ENCODE measurements around the gene EIF3D. TPM values are rescaled to one million over a fixed set of nuclear protein-coding genes. Genes with fewer than 3 reads are reported as not detected.
A peak's percentile ranks its signal among the peaks of the same experiment; 100 is the strongest.

EIF3D gene
- total RNA-seq, 1 experiment from 2014 or later = 270 TPM

- TF ChIP-seq EZH2 (IDR thresholded peaks at IDR 0.05; ENCODE audit: low read depth) (no peak), CTCF (conservative IDR thresholded peaks at IDR 0.05) (peak; percentile 76)
- ChIA-PET CTCF (interaction anchor here (0.8 to 1.3 kb wide), 3 partner anchors 11 to 263 kb away, joined by 3 to 6 read pairs (median 3); no protein-coding TSS in a partner anchor), POLR2A (ENCODE audit: unreplicated experiment) (interaction anchor here (0.6 to 0.7 kb wide), 2 partner anchors 10 to 501 kb away, joined by 5 read pairs; no protein-coding TSS in a partner anchor)
- H3K36me3 ChIP-seq (ENCODE audit: low read depth) = peaks cover 54% of the 10 kb centered on the region
- H3K27ac ChIP-seq = no peak overlapping the region
- no peaks in the 10 kb centered on the region for H3K27me3 ChIP-seq (ENCODE audit: insufficient read depth, low read depth)
- intact Hi-C loops (cut with micrococcal nuclease; ENCODE audit: unreplicated experiment) = no loop called here
- no peak overlapping the region for H2AFZ ChIP-seq
- H3K79me2 ChIP-seq (ENCODE audit: low read depth) = peaks cover 4% of the 10 kb centered on the region; the same call in 1 of the 2 replicates
- DNase-seq = peak in 1 of 2 experiments; percentile 38
- BruUV-seq (replicated peaks) = TSS peak; percentile 5
- H3K9me3 ChIP-seq (ENCODE audit: insufficient read depth, low read depth) = no peaks in the 10 kb centered on the region
- no peaks in the 10 kb centered on the region for H3K9me2 ChIP-seq (ENCODE audit: insufficient read depth)
- H3K4me1 ChIP-seq (replicated peaks; ENCODE audit: insufficient read depth) = peaks cover 15% of the 10 kb centered on the region
- no peak overlapping the region for H3K4me3 ChIP-seq
- H4K20me1 ChIP-seq (ENCODE audit: insufficient read depth) = peaks cover 33% of the 10 kb centered on the region
- no peak overlapping the region for H3K4me2 ChIP-seq
- H3F3A ChIP-seq (ENCODE audit: insufficient read depth, low read depth) = peaks cover 85% of the 10 kb centered on the region
These were observed 17.7 kb downstream of the EIF3D start for GRCh38 chr22:36510966-36511881.

GRCh38 chr22:36510384-36510783 lies 18.6 kb downstream of the EIF3D start:
- Histone ChIP-seq H4K20me1 (ENCODE audit: insufficient read depth) (peaks cover 33% of the 10 kb centered on the region), H3K4me3 (no peak overlapping the region), H3K4me1 (replicated peaks; ENCODE audit: insufficient read depth) (peaks cover 15% of the 10 kb centered on the region), H3K9me2 (ENCODE audit: insufficient read depth) (no peaks in the 10 kb centered on the region), H3K27ac (no peak overlapping the region), H3K9me3 (ENCODE audit: insufficient read depth, low read depth) (no peaks in the 10 kb centered on the region), H3K79me2 (ENCODE audit: low read depth) (peaks cover 13% of the 10 kb centered on the region; the same call in 1 of the 2 replicates), H3K27me3 (ENCODE audit: insufficient read depth, low read depth) (no peaks in the 10 kb centered on the region), H3K4me2 (no peak overlapping the region), H3K36me3 (ENCODE audit: low read depth) (peaks cover 47% of the 10 kb centered on the region), H2AFZ (no peak overlapping the region), H3F3A (ENCODE audit: insufficient read depth, low read depth) (peaks cover 91% of the 10 kb centered on the region)
- POLR2A ChIA-PET (ENCODE audit: unreplicated experiment) = interaction anchor here (0.6 to 0.7 kb wide), 2 partner anchors 29 to 502 kb away, joined by 5 to 26 read pairs; partner anchors contain the start of gene TXN2
- TF ChIP-seq EZH2 (IDR thresholded peaks at IDR 0.05; ENCODE audit: low read depth) = no peak
- TF ChIP-seq CTCF (conservative IDR thresholded peaks at IDR 0.05) = no peak
- CTCF ChIA-PET = interaction anchor here (0.6 to 1.3 kb wide), 3 partner anchors 42 to 264 kb away, joined by 3 to 6 read pairs (median 3); no protein-coding TSS in a partner anchor
- peak in 1 of 2 experiments; percentile 52 for DNase-seq
- intact Hi-C loops (cut with micrococcal nuclease; ENCODE audit: unreplicated experiment) = no loop called here
- no TSS peak for BruUV-seq (replicated peaks)

GRCh38 chr22:36507518-36508010 lies 21.4 kb downstream of the EIF3D start:
- H3K4me1 ChIP-seq (replicated peaks; ENCODE audit: insufficient read depth) = peaks cover 15% of the 10 kb centered on the region
- ChIA-PET CTCF (interaction anchor here (0.7 kb wide), 1 partner anchor 205 kb away, joined by 4 read pairs; no protein-coding TSS in a partner anchor), POLR2A (ENCODE audit: unreplicated experiment) (interaction anchor here (0.6 to 0.7 kb wide), 2 partner anchors 11 to 269 kb away, joined by 4 to 6 read pairs; partner anchors contain the start of gene IFT27)
- TF ChIP-seq CTCF (conservative IDR thresholded peaks at IDR 0.05) (no peak), EZH2 (IDR thresholded peaks at IDR 0.05; ENCODE audit: low read depth) (no peak)
- intact Hi-C loops (cut with micrococcal nuclease; ENCODE audit: unreplicated experiment) = no loop called here
- H3K4me2 ChIP-seq = peak overlapping the region; percentile 80
- H4K20me1 ChIP-seq (ENCODE audit: insufficient read depth) = peaks cover 20% of the 10 kb centered on the region
- H3K9me3 ChIP-seq (ENCODE audit: insufficient read depth, low read depth) = no peaks in the 10 kb centered on the region
- H3K27me3 ChIP-seq (ENCODE audit: insufficient read depth, low read depth) = no peaks in the 10 kb centered on the region
- peaks cover 68% of the 10 kb centered on the region for H3F3A ChIP-seq (ENCODE audit: insufficient read depth, low read depth)
- BruUV-seq (replicated peaks) = TSS peak; percentile 92
- peaks cover 14% of the 10 kb centered on the region; the same call in 1 of the 2 replicates for H3K79me2 ChIP-seq (ENCODE audit: low read depth)
- H3K9me2 ChIP-seq (ENCODE audit: insufficient read depth) = no peaks in the 10 kb centered on the region
- H3K36me3 ChIP-seq (ENCODE audit: low read depth) = peaks cover 23% of the 10 kb centered on the region
- H2AFZ ChIP-seq = peak overlapping the region; percentile 82
- no peak for DNase-seq
- peak overlapping the region; percentile 10; the same call in 1 of the 2 replicates for H3K27ac ChIP-seq
- H3K4me3 ChIP-seq = peak overlapping the region; percentile 61
